ENCODE measurements around the gene CDADC1. TPM values are rescaled to one million over a fixed set of nuclear protein-coding genes. Genes with fewer than 3 reads are reported as not detected.

Gene CDADC1
- total and polyA plus RNA-seq, 2 donors (not counting 1 experiment from before 2014, with no cell fraction given): 6.1 to 6.6 TPM

GRCh38 chr13:49217962-49218492, 29.7 kb upstream of the CDADC1 start:
- H3K4me1 ChIP-seq (ENCODE audit: control insufficient read depth, extremely low read depth, insufficient read depth, low read length): no peaks in the 10 kb centered on the region
- H3K36me3 ChIP-seq (ENCODE audit: control insufficient read depth, insufficient read depth, low read length): no peaks in the 10 kb centered on the region
- no peak for TF ChIP-seq EZH2 (IDR thresholded peaks at IDR 0.05; ENCODE audit: low read length, missing control alignments)
- TF ChIP-seq, protein P1, sequence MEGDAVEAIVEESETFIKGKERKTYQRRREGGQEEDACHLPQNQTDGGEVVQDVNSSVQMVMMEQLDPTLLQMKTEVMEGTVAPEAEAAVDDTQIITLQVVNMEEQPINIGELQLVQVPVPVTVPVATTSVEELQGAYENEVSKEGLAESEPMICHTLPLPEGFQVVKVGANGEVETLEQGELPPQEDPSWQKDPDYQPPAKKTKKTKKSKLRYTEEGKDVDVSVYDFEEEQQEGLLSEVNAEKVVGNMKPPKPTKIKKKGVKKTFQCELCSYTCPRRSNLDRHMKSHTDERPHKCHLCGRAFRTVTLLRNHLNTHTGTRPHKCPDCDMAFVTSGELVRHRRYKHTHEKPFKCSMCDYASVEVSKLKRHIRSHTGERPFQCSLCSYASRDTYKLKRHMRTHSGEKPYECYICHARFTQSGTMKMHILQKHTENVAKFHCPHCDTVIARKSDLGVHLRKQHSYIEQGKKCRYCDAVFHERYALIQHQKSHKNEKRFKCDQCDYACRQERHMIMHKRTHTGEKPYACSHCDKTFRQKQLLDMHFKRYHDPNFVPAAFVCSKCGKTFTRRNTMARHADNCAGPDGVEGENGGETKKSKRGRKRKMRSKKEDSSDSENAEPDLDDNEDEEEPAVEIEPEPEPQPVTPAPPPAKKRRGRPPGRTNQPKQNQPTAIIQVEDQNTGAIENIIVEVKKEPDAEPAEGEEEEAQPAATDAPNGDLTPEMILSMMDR (conservative IDR thresholded peaks at IDR 0.05 in 1 of 2, IDR thresholded peaks at IDR 0.05 in 1 of 2; ENCODE audit: low read depth in 1 of 2, low read length in 2 of 2): no peak
- no peaks in the 10 kb centered on the region for H4K20me1 ChIP-seq (ENCODE audit: control insufficient read depth, extremely low read depth, insufficient read depth, low read length)
- H3K79me2 ChIP-seq (ENCODE audit: control insufficient read depth, insufficient read depth, low read length): no peaks in the 10 kb centered on the region
- H3K4me3 ChIP-seq (replicated peaks in 1 of 4; ENCODE audit: control extremely low read depth in 1 of 4, insufficient read depth in 1 of 4, low read depth in 3 of 4, low read length in 4 of 4): no peak overlapping the region
- no peak overlapping the region for H2AFZ ChIP-seq (ENCODE audit: low read length)
- H3K27me3 ChIP-seq (ENCODE audit: control insufficient read depth, insufficient read depth, low read length): peaks cover 47% of the 10 kb centered on the region
- no peak overlapping the region for H3K9ac ChIP-seq (ENCODE audit: insufficient read depth, low read length)
- H3K27ac ChIP-seq (ENCODE audit: insufficient read depth, low read length): no peak overlapping the region
- no peaks in the 10 kb centered on the region for H3K9me3 ChIP-seq (ENCODE audit: control insufficient read depth, insufficient read depth, low read depth, low read length)
- H3K4me2 ChIP-seq (ENCODE audit: extremely low read depth, insufficient read depth, low read length): no peak overlapping the region
- DNase-seq (ENCODE audit: low read depth in 2 of 2): no peak

DNA sequence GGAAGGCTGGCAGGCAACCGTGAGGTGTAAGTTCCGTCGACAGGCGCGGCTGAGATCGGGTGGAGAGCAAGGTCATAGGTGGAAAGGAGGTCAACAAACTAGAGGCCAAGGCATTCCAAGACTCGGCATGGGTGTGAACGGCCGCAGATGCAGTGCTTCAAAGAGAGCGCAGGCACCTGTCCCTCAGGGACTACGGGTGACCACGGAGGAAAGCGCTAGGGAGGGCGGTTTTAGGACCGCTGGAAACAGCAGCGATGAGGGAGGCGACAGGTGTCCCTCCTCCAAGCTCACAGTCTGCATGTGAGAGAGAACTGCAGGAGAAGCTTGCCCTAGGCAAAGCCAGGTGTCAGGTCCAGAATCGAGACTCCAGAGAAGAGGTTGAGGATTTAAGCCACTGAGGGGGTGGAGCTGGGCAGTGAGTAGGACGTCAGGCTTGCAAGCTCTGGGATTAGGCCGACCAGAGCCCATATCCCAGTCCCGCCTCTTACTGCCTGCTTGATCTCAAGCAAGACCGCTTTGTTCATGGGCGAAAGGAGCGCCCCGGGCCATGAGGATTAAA, 29.2 kb upstream of the CDADC1 start:
- no peak overlapping the region for H2AFZ ChIP-seq (ENCODE audit: low read length)
- H3K27ac ChIP-seq (ENCODE audit: insufficient read depth, low read length): no peak overlapping the region
- peak; percentile 27 to 28 for DNase-seq (ENCODE audit: low read depth in 2 of 2)
- no peak overlapping the region for H3K4me2 ChIP-seq (ENCODE audit: extremely low read depth, insufficient read depth, low read length)
- no peaks in the 10 kb centered on the region for H4K20me1 ChIP-seq (ENCODE audit: control insufficient read depth, extremely low read depth, insufficient read depth, low read length)
- H3K9me3 ChIP-seq (ENCODE audit: control insufficient read depth, insufficient read depth, low read depth, low read length): no peaks in the 10 kb centered on the region
- no peak overlapping the region for H3K9ac ChIP-seq (ENCODE audit: insufficient read depth, low read length)
- H3K79me2 ChIP-seq (ENCODE audit: control insufficient read depth, insufficient read depth, low read length): no peaks in the 10 kb centered on the region
- no peaks in the 10 kb centered on the region for H3K4me1 ChIP-seq (ENCODE audit: control insufficient read depth, extremely low read depth, insufficient read depth, low read length)
- peaks cover 47% of the 10 kb centered on the region for H3K27me3 ChIP-seq (ENCODE audit: control insufficient read depth, insufficient read depth, low read length)
- H3K4me3 ChIP-seq (replicated peaks in 1 of 4; ENCODE audit: control extremely low read depth in 1 of 4, insufficient read depth in 1 of 4, low read depth in 3 of 4, low read length in 4 of 4): no peak overlapping the region
- H3K36me3 ChIP-seq (ENCODE audit: control insufficient read depth, insufficient read depth, low read length): no peaks in the 10 kb centered on the region
- TF ChIP-seq EZH2 (IDR thresholded peaks at IDR 0.05; ENCODE audit: low read length, missing control alignments): no peak
- TF ChIP-seq, protein P1 (conservative IDR thresholded peaks at IDR 0.05 in 1 of 2, IDR thresholded peaks at IDR 0.05 in 1 of 2; ENCODE audit: low read depth in 1 of 2, low read length in 2 of 2): no peak

- peaks cover 53% of the 10 kb centered on the region for H3K27me3 ChIP-seq (ENCODE audit: control insufficient read depth, insufficient read depth, low read length)
- H3K79me2 ChIP-seq (ENCODE audit: control insufficient read depth, insufficient read depth, low read length): no peaks in the 10 kb centered on the region
- H3K27ac ChIP-seq (ENCODE audit: insufficient read depth, low read length): no peak overlapping the region
- H3K9me3 ChIP-seq (ENCODE audit: control insufficient read depth, insufficient read depth, low read depth, low read length): no peaks in the 10 kb centered on the region
- peak overlapping the region in 2 of 4 experiments; percentile 29 to 34 for H3K4me3 ChIP-seq (replicated peaks in 1 of 4; ENCODE audit: control extremely low read depth in 1 of 4, insufficient read depth in 1 of 4, low read depth in 3 of 4, low read length in 4 of 4)
- no peak overlapping the region for H3K9ac ChIP-seq (ENCODE audit: insufficient read depth, low read length)
- no peaks in the 10 kb centered on the region for H4K20me1 ChIP-seq (ENCODE audit: control insufficient read depth, extremely low read depth, insufficient read depth, low read length)
- H2AFZ ChIP-seq (ENCODE audit: low read length): no peak overlapping the region
- H3K4me1 ChIP-seq (ENCODE audit: control insufficient read depth, extremely low read depth, insufficient read depth, low read length): no peaks in the 10 kb centered on the region
- H3K4me2 ChIP-seq (ENCODE audit: extremely low read depth, insufficient read depth, low read length): no peak overlapping the region
- DNase-seq (ENCODE audit: low read depth in 2 of 2): no peak
- H3K36me3 ChIP-seq (ENCODE audit: control insufficient read depth, insufficient read depth, low read length): no peaks in the 10 kb centered on the region
- TF ChIP-seq, protein P1 (conservative IDR thresholded peaks at IDR 0.05 in 1 of 2, IDR thresholded peaks at IDR 0.05 in 1 of 2; ENCODE audit: low read depth in 1 of 2, low read length in 2 of 2): no peak
- no peak for TF ChIP-seq EZH2 (IDR thresholded peaks at IDR 0.05; ENCODE audit: low read length, missing control alignments)
Observed at GRCh38 chr13:49219647-49220035, 28.1 kb upstream of the CDADC1 start.
